ENCODE measurements around the gene RPL5. TPM values are rescaled to one million over a fixed set of nuclear protein-coding genes. Genes with fewer than 3 reads are reported as not detected.
A peak's percentile ranks its signal among the peaks of the same experiment; 100 is the strongest.

Gene RPL5
- total RNA-seq, 3 donors from 2014 or later (not counting 1 experiment from before 2014, with no cell fraction given) = 573 to 679 (median 647) TPM

DNA sequence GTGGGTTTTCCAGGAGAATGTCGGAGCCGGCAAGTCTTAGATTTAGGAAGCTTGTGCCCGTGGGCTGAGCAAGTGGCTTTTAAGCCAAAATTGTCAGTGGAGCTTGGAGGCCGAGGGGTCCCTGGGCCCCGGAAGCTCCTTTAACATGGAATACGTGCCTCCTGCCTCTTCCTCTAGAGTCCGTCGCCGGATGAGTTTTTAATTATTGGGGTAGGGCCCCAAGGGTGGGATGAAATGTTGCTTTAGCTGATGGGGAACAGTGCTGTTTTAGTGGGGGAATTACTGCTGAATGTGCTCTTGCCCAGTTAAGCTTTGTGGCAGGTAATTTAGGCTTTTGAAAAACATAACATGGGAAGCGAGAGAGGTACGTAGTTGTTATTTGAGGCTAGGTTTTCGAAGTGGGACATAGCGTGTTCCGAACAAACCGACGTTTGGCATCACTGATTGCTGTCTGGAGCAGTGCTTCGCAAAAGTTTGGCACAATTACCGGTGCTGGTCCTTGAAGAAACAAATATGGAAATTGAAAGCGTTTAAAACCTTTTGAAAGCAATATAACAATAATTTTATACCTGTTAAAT, 786 bp downstream of the RPL5 start:
- TF ChIP-seq, protein P1, sequence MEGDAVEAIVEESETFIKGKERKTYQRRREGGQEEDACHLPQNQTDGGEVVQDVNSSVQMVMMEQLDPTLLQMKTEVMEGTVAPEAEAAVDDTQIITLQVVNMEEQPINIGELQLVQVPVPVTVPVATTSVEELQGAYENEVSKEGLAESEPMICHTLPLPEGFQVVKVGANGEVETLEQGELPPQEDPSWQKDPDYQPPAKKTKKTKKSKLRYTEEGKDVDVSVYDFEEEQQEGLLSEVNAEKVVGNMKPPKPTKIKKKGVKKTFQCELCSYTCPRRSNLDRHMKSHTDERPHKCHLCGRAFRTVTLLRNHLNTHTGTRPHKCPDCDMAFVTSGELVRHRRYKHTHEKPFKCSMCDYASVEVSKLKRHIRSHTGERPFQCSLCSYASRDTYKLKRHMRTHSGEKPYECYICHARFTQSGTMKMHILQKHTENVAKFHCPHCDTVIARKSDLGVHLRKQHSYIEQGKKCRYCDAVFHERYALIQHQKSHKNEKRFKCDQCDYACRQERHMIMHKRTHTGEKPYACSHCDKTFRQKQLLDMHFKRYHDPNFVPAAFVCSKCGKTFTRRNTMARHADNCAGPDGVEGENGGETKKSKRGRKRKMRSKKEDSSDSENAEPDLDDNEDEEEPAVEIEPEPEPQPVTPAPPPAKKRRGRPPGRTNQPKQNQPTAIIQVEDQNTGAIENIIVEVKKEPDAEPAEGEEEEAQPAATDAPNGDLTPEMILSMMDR (IDR thresholded peaks at IDR 0.05) = no peak
- peaks cover 38% of the 10 kb centered on the region for H3K36me3 ChIP-seq (ENCODE audit: control insufficient read depth, insufficient read depth, low read length)
- H3K36me3 Mint-ChIP-seq = peaks cover 2% of the 10 kb centered on the region
- no peaks in the 10 kb centered on the region for H3K9me3 Mint-ChIP-seq
- H3K27me3 ChIP-seq (ENCODE audit: control insufficient read depth, insufficient read depth, low read length) = no peaks in the 10 kb centered on the region
- H3K27ac ChIP-seq (ENCODE audit: low read length) = peak overlapping the region; percentile 87
- H3K4me1 ChIP-seq (ENCODE audit: control insufficient read depth, insufficient read depth, low read length) = peaks cover 24% of the 10 kb centered on the region
- H3K4me3 ChIP-seq (ENCODE audit: low read length) = peak overlapping the region; percentile 87
- H3K27ac Mint-ChIP-seq = peak overlapping the region; percentile 98 to 100
- H3K27me3 Mint-ChIP-seq (ENCODE audit: low read depth in 2 of 2) = no peaks in the 10 kb centered on the region
- peaks cover 52 to 54% of the 10 kb centered on the region in 2 donors for H3K4me1 Mint-ChIP-seq
- DNase-seq (peak in 1 of 2 donors; percentile 51), ATAC-seq (peak in 1 of 3 donors; percentile 5)
- H3K4me3 Mint-ChIP-seq = peak overlapping the region; percentile 99
- intact Hi-C loops (cut with micrococcal nuclease) = no loop called here
- 0% methylated on average over 17 of the region's 19 CpGs for WGBS (ENCODE audit: insufficient coverage)
- no peaks in the 10 kb centered on the region for H3K9me3 ChIP-seq (ENCODE audit: control insufficient read depth, insufficient read depth, low read length)

DNA sequence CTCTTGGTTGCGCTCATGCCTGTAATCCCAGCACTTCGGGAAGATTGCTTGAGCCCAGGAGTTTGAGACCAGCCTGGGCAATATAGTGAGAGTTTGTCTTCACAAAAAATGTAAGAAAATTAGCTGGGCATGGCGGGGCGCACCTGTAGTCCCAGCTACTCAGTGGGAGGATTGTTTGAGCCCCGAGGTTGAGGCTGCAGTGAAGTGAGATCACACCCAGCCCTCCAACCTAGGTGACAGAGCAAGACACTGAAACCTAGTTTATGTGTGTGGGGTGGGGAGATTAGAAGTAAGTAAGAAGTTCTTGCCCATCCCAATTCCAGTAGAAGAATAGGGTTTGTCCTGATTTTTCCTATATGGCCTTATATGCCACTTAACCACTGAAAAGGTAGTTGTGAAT, 2.0 kb downstream of the RPL5 start:
- ATAC-seq = no peak
- Histone ChIP-seq H3K36me3 (ENCODE audit: control insufficient read depth, insufficient read depth, low read length) (peaks cover 50% of the 10 kb centered on the region), H3K27ac (ENCODE audit: low read length) (peak overlapping the region; percentile 87), H3K9me3 (ENCODE audit: control insufficient read depth, insufficient read depth, low read length) (no peaks in the 10 kb centered on the region), H3K27me3 (ENCODE audit: control insufficient read depth, insufficient read depth, low read length) (no peaks in the 10 kb centered on the region), H3K4me3 (ENCODE audit: low read length) (no peak overlapping the region), H3K4me1 (ENCODE audit: control insufficient read depth, insufficient read depth, low read length) (peaks cover 24% of the 10 kb centered on the region)
- H3K4me1 Mint-ChIP-seq = peaks cover 64 to 67% of the 10 kb centered on the region in 2 donors
- intact Hi-C loops (cut with micrococcal nuclease) = no loop called here
- no peaks in the 10 kb centered on the region for H3K9me3 Mint-ChIP-seq
- H3K4me3 Mint-ChIP-seq = peak overlapping the region; percentile 99
- H3K36me3 Mint-ChIP-seq = peaks cover 14% of the 10 kb centered on the region
- WGBS (ENCODE audit: insufficient coverage) = 74% methylated on average over 5 of the region's 5 CpGs
- DNase-seq = peak in 1 of 2 donors; percentile 39
- peak overlapping the region; percentile 98 to 100 for H3K27ac Mint-ChIP-seq
- no peaks in the 10 kb centered on the region for H3K27me3 Mint-ChIP-seq (ENCODE audit: low read depth in 2 of 2)
- TF ChIP-seq, protein P1 (IDR thresholded peaks at IDR 0.05) = no peak

DNA sequence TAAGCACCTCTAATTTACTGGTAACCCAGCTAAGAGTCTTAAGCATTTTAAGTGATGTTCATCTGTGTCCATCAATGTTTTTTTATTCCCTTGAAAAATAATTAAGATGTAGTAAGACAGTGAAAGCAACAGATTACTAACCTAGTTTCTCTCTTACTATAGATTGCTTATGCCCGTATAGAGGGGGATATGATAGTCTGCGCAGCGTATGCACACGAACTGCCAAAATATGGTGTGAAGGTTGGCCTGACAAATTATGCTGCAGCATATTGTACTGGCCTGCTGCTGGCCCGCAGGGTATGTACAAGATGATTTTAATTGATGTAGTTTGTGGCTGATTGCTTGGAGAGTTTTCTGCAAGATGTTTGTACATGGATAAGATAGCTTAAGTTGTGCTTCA, 2.8 kb downstream of the RPL5 start:
- no peaks in the 10 kb centered on the region for H3K9me3 Mint-ChIP-seq
- H3K9me3 ChIP-seq (ENCODE audit: control insufficient read depth, insufficient read depth, low read length) = no peaks in the 10 kb centered on the region
- peaks cover 72 to 74% of the 10 kb centered on the region in 2 donors for H3K4me1 Mint-ChIP-seq
- peaks cover 57% of the 10 kb centered on the region for H3K36me3 ChIP-seq (ENCODE audit: control insufficient read depth, insufficient read depth, low read length)
- WGBS (ENCODE audit: insufficient coverage) = 77% methylated on average over 5 of the region's 5 CpGs
- ATAC-seq (no peak), DNase-seq (no peak)
- H3K27ac Mint-ChIP-seq = peak overlapping the region; percentile 98 to 100
- peaks cover 24% of the 10 kb centered on the region for H3K4me1 ChIP-seq (ENCODE audit: control insufficient read depth, insufficient read depth, low read length)
- no peaks in the 10 kb centered on the region for H3K27me3 Mint-ChIP-seq (ENCODE audit: low read depth in 2 of 2)
- no peak overlapping the region for H3K4me3 ChIP-seq (ENCODE audit: low read length)
- no peaks in the 10 kb centered on the region for H3K27me3 ChIP-seq (ENCODE audit: control insufficient read depth, insufficient read depth, low read length)
- TF ChIP-seq, protein P1 (IDR thresholded peaks at IDR 0.05) = no peak
- H3K27ac ChIP-seq (ENCODE audit: low read length) = peak overlapping the region; percentile 87
- H3K36me3 Mint-ChIP-seq = peaks cover 14% of the 10 kb centered on the region
- H3K4me3 Mint-ChIP-seq = peak overlapping the region; percentile 99
- intact Hi-C loops (cut with micrococcal nuclease) = no loop called here

DNA sequence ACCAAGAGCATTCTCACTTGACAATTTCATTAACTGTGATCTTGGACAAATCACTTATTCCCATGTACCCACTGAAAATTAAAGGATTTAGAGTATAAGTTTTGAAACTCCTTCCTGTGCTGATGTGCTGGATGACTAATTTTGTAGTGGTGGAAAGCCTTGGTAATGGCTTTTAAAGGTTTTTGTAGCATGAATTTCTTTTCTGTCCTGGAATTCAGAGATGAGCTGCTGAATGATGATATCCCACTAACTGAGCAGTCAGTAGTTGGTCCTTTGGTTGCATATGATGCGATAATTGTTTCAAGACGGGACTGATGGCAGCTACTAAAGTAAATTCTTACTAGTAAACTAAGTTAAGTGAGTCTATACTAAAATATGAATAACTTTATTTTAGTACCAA, 5.2 kb downstream of the RPL5 start:
- peak overlapping the region; percentile 88 to 98 for H3K27ac Mint-ChIP-seq
- Histone ChIP-seq H3K27ac (ENCODE audit: low read length) (no peak overlapping the region), H3K4me3 (ENCODE audit: low read length) (no peak overlapping the region), H3K27me3 (ENCODE audit: control insufficient read depth, insufficient read depth, low read length) (no peaks in the 10 kb centered on the region), H3K36me3 (ENCODE audit: control insufficient read depth, insufficient read depth, low read length) (peaks cover 81% of the 10 kb centered on the region), H3K4me1 (ENCODE audit: control insufficient read depth, insufficient read depth, low read length) (peaks cover 29% of the 10 kb centered on the region), H3K9me3 (ENCODE audit: control insufficient read depth, insufficient read depth, low read length) (no peaks in the 10 kb centered on the region)
- ATAC-seq (no peak), DNase-seq (no peak)
- H3K4me3 Mint-ChIP-seq = no peak overlapping the region
- no peaks in the 10 kb centered on the region for H3K27me3 Mint-ChIP-seq (ENCODE audit: low read depth in 2 of 2)
- H3K4me1 Mint-ChIP-seq = peaks cover 83 to 85% of the 10 kb centered on the region in 2 donors
- intact Hi-C loops (cut with micrococcal nuclease) = no loop called here
- no peaks in the 10 kb centered on the region for H3K9me3 Mint-ChIP-seq
- TF ChIP-seq, protein P1 (IDR thresholded peaks at IDR 0.05) = no peak
- WGBS (ENCODE audit: insufficient coverage) = no CpG with 5 or more reads among the region's 2 CpGs
- peaks cover 14% of the 10 kb centered on the region for H3K36me3 Mint-ChIP-seq

Measured in natural killer cell (primary cell).